Astrocyte of the spinal cord (primary cell): Measurements from ENCODE around the gene KCNG3.

Experiments
- DNase-seq: peaks from one replicate; pipeline ENCODE4 v3.0.0; 2011; ENCODE audit warnings: low read depth, low spot score
- H3K4me3 ChIP-seq: 2 replicates; pipeline ENCODE4 v1.5.1; 2011; ENCODE audit warnings: low read depth, mild to moderate bottlenecking, low read length, moderate library complexity
- in situ Hi-C: cut with HindIII; loops from 2 replicates; pipeline ENCODE4 v1.10.0; 2017; ENCODE audit warnings: low sequenced_read_pairs
- TF ChIP-seq, protein P1 (sequence below): IDR thresholded peaks from 2 replicates; pipeline ENCODE4 v1.5.1; 2012; ENCODE audit warnings: low read depth, mild to moderate bottlenecking, low read length, inconsistent platforms

Gene KCNG3

DNA sequence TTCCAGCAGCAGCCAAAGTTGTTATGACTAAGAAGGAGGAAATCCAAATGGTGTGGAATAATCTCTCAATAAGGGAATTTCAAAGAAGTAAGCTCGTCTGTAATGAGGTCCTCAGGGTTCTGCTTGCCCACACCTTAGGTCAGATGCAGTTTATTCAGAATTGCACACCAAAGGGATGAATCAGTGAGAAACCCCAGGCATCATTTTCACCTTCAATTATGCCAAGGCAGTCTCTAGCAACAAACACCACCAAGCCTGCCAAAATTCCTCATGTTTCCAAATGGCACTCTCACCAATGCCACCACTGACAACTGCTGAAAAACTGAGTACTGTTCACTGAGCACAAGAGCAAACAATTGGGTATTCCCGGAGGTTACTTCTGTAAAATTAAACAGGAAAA, 43.6 kb downstream of the KCNG3 start:
- in situ Hi-C loops = no loop called here
- DNase-seq = no peak
- TF ChIP-seq, protein P1, sequence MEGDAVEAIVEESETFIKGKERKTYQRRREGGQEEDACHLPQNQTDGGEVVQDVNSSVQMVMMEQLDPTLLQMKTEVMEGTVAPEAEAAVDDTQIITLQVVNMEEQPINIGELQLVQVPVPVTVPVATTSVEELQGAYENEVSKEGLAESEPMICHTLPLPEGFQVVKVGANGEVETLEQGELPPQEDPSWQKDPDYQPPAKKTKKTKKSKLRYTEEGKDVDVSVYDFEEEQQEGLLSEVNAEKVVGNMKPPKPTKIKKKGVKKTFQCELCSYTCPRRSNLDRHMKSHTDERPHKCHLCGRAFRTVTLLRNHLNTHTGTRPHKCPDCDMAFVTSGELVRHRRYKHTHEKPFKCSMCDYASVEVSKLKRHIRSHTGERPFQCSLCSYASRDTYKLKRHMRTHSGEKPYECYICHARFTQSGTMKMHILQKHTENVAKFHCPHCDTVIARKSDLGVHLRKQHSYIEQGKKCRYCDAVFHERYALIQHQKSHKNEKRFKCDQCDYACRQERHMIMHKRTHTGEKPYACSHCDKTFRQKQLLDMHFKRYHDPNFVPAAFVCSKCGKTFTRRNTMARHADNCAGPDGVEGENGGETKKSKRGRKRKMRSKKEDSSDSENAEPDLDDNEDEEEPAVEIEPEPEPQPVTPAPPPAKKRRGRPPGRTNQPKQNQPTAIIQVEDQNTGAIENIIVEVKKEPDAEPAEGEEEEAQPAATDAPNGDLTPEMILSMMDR = no peak
- no peak overlapping the region for H3K4me3 ChIP-seq

GRCh38 chr2:42449163-42450087, 44.4 kb downstream of the KCNG3 start:
- in situ Hi-C loops = no loop called here
- H3K4me3 ChIP-seq = no peak overlapping the region
- TF ChIP-seq, protein P1 = no peak
- no peak for DNase-seq

DNA sequence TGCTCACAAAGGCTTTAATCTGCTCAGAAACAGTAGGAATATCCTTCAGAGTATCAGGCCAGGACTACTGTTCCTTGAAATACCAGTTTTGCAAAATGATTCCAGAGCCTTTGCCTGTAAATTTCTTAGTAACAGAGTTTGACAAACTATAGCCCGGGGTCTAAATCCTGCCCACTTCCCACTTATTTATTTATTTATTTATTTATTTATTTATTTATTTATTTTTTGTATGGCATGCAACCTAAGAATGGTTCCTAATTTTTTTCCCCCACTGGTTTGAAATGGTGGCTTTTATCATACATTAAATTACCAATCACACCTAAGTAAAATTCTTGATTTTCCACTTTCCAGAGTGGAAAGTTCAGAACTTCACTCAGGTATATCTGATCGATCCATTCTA, 45.6 kb downstream of the KCNG3 start:
- TF ChIP-seq, protein P1 = no peak
- in situ Hi-C loops = no loop called here
- no peak overlapping the region for H3K4me3 ChIP-seq
- DNase-seq = no peak

DNA sequence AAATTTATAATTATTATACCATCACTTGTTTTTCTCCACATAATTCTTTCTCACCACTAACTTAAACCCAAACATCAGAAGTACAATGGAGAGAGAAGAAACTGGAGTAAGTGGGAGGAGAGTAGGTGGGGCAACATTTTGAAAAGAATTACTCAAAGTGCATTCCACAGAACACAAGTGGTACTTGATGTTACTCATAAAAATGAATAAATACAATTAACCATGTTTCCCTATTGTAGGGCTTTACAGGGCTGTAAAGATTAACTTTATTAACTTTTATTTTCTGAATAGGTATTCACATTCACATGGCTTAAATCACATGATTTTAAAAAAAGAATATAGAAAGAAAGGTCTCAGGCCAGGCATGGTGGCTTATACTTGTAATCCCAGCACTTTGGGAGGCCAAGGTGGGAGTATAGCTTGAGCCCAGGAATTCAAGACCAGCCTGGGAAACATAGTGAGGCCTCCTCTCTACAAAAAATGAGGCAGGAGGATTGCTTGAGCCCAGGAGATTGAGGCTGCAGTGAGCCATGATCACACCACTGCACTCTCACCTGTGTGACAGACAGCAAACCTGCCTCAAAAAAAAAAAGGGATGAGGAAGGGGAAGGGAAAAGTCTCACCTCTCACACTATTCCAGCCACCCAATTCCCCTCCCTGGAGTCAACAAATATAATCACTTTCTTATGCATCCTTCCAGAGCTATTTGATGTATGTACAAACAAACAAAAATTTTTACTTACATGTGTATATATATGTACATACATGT, 47.1 kb downstream of the KCNG3 start:
- in situ Hi-C loops = no loop called here
- no peak overlapping the region for H3K4me3 ChIP-seq
- TF ChIP-seq, protein P1 = no peak
- no peak for DNase-seq

DNA sequence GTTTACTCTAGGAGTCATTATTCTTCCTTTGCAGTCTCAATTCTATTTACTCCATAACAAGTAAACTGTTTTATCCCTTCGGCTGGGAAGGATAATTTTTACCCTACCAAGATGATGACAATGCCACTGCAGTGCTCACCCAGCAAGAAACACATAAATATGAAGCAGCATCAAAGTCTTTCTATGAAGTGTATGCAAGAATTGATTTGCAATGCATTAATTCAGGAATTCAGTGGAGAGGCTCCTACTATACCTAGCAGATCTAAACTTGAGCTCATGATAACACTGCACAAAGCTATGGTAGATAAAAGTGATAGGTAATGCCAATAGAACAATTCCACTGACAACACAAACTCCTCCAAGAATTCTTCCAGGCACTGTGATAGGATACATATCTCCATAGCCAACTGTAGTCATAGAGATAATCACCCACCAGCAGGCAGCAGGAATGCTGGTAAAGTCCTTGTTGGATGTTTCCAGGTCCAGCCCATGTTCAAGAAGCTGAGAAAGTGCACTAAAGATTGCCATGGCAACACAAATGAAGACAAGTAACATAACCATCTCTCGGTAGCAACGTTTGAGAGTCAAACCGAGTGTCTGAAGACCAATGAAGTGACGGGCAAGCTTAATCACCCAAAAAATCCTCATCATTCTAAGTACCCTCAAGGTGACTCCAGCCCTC, 49.9 kb downstream of the KCNG3 start:
- in situ Hi-C loops = no loop called here
- DNase-seq = no peak
- TF ChIP-seq, protein P1 = no peak
- no peak overlapping the region for H3K4me3 ChIP-seq

- TF ChIP-seq, protein P1 = no peak
- in situ Hi-C loops = no loop called here
- H3K4me3 ChIP-seq = no peak overlapping the region
- no peak for DNase-seq
These were observed 51.0 kb downstream of the KCNG3 start for GRCh38 chr2:42442774-42443173.
